Epithelial cell of proximal tubule (primary cell): Measurements from ENCODE around the gene MSANTD1. TPM values are rescaled to one million over a fixed set of nuclear protein-coding genes. Genes with fewer than 3 reads are reported as not detected.

Experiments
- DNase-seq: peaks from one replicate; pipeline ENCODE4 v3.0.0-alpha.2; 2011; ENCODE audit warnings: low read depth
- H3K4me3 ChIP-seq: 2 replicates; pipeline ENCODE4 v1.5.1; 2011; ENCODE audit warnings: low read depth, mild to moderate bottlenecking, low read length
- CTCF ChIP-seq: conservative IDR thresholded peaks from 2 replicates; pipeline ENCODE4 v1.5.1; 2012; ENCODE audit warnings: low read depth, mild to moderate bottlenecking, low read length
- total RNA-seq: library from RNA; depleted of rRNA; stranded (reverse); fragments of >200 nt; gene quantifications from 2 replicates; pipeline ENCODE4 v1.2.3, GENCODE V29; 2015

MSANTD1 gene
- total RNA-seq, 1 donor from 2014 or later: not detected

- no peak overlapping the region for H3K4me3 ChIP-seq
- no peak for TF ChIP-seq CTCF
- DNase-seq: no peak
Measured at GRCh38 chr4:3237266-3237665, 11.7 kb upstream of the MSANTD1 start.

- no peak for TF ChIP-seq CTCF
- no peak overlapping the region for H3K4me3 ChIP-seq
- DNase-seq: no peak
Measured at GRCh38 chr4:3237712-3238560, 11.0 kb upstream of the MSANTD1 start.

GRCh38 chr4:3238721-3239120, 10.2 kb upstream of the MSANTD1 start:
- H3K4me3 ChIP-seq: no peak overlapping the region
- DNase-seq: no peak
- no peak for TF ChIP-seq CTCF

GRCh38 chr4:3239303-3239702, 9.7 kb upstream of the MSANTD1 start:
- DNase-seq: no peak
- no peak overlapping the region for H3K4me3 ChIP-seq
- no peak for TF ChIP-seq CTCF

GRCh38 chr4:3239998-3240920, 8.7 kb upstream of the MSANTD1 start:
- H3K4me3 ChIP-seq: no peak overlapping the region
- DNase-seq: no peak
- no peak for TF ChIP-seq CTCF

GRCh38 chr4:3240936-3241522, 7.9 kb upstream of the MSANTD1 start:
- no peak for DNase-seq
- H3K4me3 ChIP-seq: no peak overlapping the region
- no peak for TF ChIP-seq CTCF
